Esophagus squamous epithelium (tissue), 4 donors: ENCODE measurements around the gene TRIM40.

ENCODE experiments used
- CTCF ChIP-seq, 6 experiments: fragments of 450-650 bp in 4 of 6; fragments of 200-600 bp in 2 of 6; sonication (generic) in 2 of 6; IDR thresholded peaks; one replicate each; pipeline ENCODE4 v1.5.1; 2016 to 2019; ENCODE audit warnings: antibody characterized with exemption in 6 of 6, mild to moderate bottlenecking in 4 of 6, moderate library complexity in 4 of 6
- POLR2A ChIP-seq, 4 donors: fragments of 450-650 bp; IDR thresholded peaks; one replicate each; pipeline ENCODE4 v1.6.1; 2017; ENCODE audit warnings: antibody characterized with exemption in 4 of 4, mild to moderate bottlenecking in 4 of 4, moderate library complexity in 3 of 4

GRCh38 chr6:30087876-30088275, 48.1 kb upstream of the TRIM40 start:
- TF ChIP-seq CTCF (IDR thresholded peaks at IDR 0.05) (no peak), POLR2A (IDR thresholded peaks at IDR 0.05) (no peak)
